SH-SY5Y (cell line): Measurements from ENCODE around the gene RTP2.

Source experiments
- GATA2 ChIP-seq: IDR thresholded peaks from 2 replicates; pipeline ENCODE4 v1.6.1; 2011; ENCODE audit warnings: mild to moderate bottlenecking, low read depth, low read length
- GATA3 ChIP-seq: IDR thresholded peaks from 2 replicates; pipeline ENCODE4 v1.6.1; 2011; ENCODE audit warnings: low read depth, mild to moderate bottlenecking, low read length, moderate library complexity

RTP2 gene

DNA sequence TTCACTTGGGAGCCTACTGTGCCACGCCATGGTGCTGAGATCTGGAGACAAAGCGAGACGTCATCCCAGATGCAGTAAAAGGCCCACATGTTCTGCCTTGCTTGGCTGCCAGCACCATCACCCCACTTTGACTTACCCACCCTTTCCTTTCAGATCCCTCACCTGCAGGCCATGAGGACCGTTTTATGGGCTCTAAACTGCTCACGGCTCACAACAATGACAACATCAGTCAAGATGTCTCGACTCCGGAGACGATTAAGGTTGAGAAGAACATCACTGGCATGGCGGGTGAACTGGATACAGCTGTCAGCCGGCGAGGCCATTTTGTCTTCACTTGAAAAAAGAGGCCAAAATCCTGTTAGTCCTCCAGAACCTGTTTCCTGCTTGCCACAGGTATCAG lies 31.0 kb upstream of the RTP2 start:
- TF ChIP-seq GATA2 (no peak), GATA3 (no peak)

DNA sequence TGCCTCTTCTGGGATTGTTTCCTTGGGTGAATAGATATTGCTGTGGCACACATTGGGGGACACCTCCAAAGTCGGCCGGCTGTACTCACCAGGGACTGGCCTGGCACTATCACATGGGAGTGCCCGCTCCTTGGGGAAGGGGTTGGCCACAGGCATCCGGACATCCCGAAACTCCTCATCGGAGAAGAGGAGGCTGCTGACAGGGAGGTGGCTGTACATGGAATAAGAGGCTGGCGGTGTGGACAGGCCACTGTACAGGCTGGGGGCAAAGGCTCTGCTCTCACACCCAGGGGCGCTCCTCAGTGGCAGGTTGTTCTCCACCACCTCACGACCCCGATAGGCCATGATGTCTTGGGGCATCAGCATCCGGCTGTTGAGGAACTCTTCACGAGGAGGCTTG lies 27.2 kb upstream of the RTP2 start:
- TF ChIP-seq GATA2 (no peak), GATA3 (no peak)

DNA sequence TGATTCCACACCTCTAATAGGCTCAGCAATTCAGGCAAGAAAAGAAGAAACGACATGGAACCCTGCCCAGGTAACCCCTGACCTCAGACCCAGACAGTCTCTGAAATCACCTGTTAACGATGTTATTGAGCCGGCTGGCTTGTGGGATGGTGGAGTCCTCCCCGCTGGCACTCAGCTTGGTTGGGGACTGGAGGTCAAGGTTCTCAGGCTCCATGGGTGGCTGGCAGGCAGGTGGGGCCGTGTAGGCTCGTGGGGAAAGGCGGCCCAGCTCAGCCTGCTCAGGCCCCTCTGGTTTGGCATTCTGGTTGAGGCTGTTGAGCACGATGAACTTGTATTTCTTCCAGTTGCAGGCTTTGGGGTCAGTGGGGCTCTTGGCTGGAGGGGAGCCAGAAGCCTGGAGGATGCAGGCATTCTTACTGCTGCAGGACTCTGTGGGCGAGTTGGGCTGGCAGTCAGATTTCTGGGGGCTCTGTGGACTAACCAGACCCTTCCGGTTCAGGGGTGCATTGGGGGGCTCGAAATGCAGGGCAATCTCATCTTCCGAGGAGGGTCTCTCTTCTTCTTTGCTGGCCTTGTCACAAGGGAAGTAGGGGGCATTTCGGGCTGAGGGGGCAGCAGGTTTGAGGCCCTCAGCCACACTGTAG lies 26.7 kb upstream of the RTP2 start:
- TF ChIP-seq GATA3 (no peak), GATA2 (no peak)

DNA sequence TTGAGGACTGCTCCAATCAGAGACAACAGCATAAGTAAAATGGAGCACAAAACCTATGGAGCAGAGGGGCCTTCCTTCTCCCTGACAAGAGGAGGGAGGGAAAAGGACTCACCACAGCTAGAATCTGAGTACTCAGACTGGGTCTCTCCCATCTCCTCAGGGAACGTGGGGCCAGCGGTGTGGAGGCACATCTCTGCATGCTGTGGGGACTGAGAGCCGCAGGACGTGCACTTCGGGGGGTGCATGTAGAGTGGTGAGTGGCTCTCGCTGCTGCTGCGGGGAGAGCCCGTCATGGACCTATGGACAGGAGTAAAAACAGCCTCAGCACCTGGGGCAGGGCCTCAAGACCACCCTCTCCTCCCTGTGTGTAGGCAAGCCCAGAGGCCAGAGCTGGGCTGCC lies 25.9 kb upstream of the RTP2 start:
- TF ChIP-seq GATA3, result no peak
- no peak for TF ChIP-seq GATA2

DNA sequence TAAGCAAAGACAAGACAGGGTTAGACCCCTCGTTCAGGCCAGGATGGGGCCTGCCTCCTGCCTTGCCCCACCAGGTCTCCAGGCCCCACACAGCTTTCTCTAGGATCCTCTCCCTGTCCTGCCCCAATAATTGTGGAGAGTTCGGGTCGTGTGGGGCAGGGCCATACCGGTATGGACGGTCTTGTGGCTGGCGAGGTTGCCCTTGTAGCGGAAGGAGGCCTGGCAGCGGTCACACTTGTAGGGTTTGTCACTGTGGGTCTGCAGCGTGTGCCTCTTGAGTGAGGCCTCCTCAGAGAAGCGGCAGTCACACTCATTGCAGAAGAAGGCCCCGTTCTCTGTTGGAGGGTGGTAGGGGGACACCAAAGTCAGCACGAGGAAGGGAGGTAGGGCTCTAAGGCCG lies 24.2 kb upstream of the RTP2 start:
- TF ChIP-seq GATA3 (no peak), GATA2 (no peak)

DNA sequence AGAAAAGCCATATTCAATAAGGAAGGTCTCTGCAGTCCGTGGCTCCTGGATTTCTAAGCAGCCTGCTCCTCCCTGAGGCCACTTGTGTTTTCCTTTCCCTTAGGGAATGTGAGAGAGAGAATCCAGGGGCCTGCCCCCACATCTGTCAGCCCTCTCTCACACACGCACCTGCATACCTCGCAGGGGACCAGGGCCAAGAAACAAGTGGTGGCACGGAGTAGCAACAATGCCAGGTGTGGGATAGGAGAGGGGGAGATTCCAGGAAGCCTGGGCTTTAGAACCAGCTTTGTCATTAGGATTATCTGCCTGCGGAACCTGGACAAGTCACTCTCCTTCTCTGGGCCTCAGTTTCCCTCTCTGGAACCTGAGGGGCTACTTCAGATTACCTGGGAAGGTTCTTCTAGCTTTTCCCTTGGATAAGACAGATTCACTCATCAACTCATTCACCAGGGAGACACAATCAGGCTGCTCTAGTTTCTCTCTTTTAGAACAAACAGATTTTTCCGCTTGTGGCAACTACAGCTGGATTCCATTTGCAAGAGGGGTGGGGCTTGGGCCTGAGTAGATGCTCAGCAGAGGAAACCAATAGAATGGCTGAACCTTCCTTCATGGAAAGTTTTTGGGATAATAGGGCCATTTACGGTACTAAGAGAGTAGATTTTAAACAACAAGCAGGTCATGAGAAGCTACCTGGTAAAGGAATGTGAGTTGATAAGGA lies 23.5 kb upstream of the RTP2 start:
- TF ChIP-seq GATA3 (no peak), GATA2 (no peak)

DNA sequence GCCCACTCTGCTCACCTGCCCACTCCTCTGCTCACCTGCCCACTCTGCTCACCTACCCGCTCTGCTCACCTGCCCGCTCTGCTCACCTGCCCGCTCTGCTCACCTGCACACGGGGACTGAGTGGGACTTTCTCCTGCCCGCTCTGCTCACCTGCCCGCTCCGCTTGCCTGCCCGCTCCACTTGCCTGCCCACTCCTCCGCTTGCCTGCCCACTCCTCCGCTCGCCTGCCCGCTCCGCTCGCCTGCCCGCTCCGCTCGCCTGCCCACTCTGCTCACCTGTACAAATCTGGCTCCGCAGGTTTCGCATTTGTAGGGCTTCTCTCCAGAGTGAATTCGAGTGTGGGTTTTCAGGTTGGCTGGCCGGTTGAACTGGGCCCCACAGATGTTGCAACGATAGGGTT lies 22.9 kb upstream of the RTP2 start:
- TF ChIP-seq GATA3, result no peak
- no peak for TF ChIP-seq GATA2

DNA sequence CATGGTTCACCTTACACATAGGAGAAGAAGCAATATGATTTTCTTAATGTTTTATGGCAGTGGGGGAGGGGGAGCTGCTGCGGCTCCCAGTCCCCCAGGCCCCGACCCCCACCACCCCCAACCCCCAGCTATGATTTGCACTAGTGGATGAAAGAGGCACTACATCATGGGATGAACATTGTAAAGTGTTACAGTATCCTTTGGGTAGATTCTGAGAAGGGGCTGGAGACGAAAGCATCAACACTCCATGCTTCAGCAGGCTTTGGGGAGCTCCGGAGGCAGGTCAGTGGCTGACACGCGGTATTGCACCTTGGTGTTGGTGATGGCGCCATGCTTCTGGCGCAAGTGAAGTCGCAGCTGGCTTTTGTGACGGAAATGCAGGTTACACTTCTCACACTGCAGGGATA lies 19.9 kb upstream of the RTP2 start:
- no peak for TF ChIP-seq GATA2
- no peak for TF ChIP-seq GATA3

DNA sequence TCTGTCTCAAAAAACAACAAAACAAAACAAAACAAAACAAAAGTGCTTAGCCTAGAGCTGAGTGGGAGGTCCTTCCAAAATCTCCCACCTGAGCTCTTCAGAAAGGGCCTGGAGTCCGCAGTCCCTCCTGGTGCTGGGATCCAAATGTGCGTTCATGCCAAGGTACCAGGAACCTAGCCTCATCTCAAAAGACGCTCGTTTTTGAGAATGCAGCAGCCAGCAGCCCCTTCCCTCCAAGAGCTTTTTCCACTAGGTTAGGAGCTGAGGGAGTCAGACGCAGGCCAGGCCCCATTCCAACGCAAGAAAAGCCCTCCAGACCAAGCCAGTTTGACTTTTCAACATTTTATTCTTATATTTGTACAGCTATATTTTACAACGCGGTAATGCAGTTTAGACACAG lies 18.7 kb upstream of the RTP2 start:
- TF ChIP-seq GATA3 (no peak), GATA2 (no peak)

DNA sequence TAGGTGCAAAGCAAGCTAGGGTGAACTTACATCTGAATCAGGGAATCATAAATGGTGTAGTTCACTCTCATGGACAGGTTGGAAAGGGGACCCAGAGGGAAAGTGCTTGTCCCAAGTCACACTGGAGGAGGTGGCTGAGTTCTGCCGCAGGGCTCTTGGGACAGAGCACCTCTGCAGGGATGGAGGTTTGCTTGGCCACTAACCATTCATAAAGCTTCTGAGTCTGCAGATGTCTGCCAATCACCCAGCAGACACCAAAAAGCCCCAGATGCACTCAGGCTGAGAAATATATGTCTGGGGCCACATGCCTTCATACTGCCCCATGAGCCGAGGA lies 17.9 kb upstream of the RTP2 start:
- TF ChIP-seq GATA2, result no peak
- TF ChIP-seq GATA3, result no peak

DNA sequence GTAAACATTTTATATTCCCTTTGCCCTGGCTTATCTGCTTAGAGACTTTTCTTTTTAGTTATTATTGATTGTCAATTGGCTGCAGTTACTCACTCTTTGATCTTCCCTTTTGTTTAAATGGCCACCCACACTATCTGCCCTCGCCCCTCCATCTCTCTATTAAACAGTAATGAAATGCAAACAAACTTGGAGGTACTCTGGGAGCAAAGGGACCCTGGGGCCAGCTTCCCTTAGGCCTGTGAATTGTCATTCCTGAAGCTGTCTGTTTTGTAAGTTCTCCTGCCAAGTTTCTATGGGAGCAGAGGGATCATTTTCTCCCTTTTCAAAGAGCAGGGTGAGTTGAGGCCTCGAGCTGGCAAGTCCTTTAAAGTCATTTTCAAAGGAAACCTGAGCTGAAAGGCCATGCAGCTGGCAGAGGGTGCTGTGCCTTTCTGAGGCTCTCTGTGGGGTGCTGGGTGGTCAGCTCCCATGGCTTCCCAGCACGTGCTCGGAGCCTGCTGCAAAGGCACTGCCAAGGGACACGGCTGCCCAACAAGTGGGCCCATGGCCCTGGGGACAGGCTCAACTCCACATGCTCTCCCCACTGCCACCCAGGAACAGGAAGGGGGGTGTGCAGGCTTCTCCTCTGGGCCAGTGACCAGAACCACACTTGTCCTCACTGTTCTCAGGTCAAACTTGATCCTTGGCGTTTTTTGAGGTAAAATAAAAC lies 17.4 kb upstream of the RTP2 start:
- TF ChIP-seq GATA2 (no peak), GATA3 (no peak)

DNA sequence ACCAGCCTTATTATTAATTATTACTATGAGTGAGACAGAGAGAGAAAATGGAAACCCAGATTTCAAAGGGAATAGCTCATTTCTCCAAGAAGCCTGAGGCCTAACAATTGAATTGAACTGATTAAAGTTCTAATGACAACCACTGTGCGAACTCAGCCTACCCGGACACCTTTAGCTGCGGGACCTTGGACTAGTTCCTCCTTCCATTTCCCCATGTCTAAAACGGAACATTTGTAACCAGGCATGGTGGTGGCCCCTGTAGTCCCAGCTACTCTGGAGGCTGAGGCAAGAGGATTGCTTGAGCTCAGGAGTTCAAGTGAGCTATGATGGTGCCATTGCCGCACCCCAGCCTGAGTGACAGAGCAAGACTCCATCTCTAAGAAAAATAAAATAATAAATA lies 16.4 kb upstream of the RTP2 start:
- no peak for TF ChIP-seq GATA3
- TF ChIP-seq GATA2, result no peak

DNA sequence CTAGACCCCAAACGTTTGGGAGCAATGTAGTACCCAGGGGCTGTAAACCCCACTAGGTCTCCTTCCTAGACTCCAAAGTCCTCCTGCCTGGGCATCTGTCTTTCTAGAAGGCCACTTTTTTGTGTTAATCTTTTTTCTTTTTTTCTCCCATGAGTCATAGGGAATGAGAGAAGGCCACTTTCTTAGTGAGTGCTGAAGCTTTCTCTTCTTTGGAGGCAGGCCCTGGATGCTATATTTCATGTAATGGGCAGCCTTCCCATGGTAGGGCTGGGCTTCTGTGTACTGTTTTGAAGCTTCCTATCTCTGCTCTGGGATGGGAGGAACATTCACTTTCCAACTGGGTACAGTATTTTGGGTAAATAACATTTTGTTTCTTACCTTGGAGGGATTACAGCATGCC lies 15.2 kb upstream of the RTP2 start:
- TF ChIP-seq GATA2 (no peak), GATA3 (no peak)

DNA sequence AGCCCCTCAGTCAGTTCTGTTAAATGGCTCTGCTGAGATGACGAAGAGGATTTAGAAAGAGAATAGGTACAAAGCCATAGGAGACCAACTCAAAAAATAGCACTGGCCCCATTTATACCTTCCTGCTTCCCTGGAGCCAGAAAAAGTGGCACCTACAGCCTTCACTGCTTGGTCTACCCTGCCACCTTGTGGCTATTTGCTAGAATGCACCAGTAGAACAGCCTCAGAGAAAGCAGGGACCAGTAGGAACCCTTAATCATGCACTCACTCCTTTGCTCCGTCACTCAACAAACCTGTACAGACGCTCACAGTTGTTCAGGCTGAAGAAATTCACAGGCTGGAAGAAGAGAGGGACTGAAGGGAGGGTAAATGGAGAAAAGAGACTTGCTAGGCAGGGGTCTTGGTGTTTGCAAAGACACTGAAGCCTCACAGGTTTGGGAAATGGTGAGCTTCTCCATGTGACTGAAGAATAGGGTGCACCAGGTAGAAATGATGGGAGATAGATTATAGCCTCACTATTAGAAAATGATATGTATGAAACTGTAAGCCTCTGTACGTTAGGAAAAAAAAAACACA lies 12.1 kb upstream of the RTP2 start:
- no peak for TF ChIP-seq GATA2
- no peak for TF ChIP-seq GATA3

DNA sequence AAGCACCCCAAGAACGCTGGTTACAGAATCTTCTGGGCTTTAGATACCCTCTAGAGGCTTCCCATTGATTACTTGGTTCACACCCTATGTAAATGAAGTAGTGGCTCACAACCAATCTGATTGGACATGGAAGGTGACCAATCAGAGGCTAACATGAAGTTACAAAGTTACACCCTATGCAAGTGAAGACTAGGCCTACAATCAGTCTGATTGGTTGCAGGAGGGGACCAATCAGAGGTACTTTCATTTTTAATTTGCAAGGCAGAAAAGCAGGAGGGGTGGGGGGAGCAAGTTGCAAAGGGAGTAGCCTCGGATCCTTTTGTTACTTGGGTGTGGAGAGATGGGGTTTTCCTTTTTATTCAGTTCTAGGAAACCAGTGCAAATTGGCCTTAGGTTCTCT lies 11.1 kb upstream of the RTP2 start:
- TF ChIP-seq GATA2 (no peak), GATA3 (no peak)
